ENCODE measurements around the gene PNPO.

Gene PNPO

GRCh38 chr17:47953909-47954308, 12.5 kb downstream of the PNPO start:
- POLR2A ChIA-PET = no interaction called here
- DNase-seq (ENCODE audit: low read depth, low spot score) = no peak
- CTCF ChIA-PET = interaction anchor here (1.3 to 24.2 kb wide), 5 partner anchors 5 to 113 kb away, joined by 3 to 775 read pairs (median 444); partner anchors contain the start of genes CDK5RAP3, PNPO, PRR15L and SCRN2
- H3K4me3 ChIP-seq (ENCODE audit: low read depth, low read length) = no peak overlapping the region
- TF ChIP-seq CTCF (IDR thresholded peaks at IDR 0.05; ENCODE audit: insufficient read depth, low read length, missing control alignments) = no peak

- POLR2A ChIA-PET = interaction anchor here (0.6 kb wide), 1 partner anchor 115 kb away, joined by 3 read pairs; the partner anchor contains the start of gene SCRN2
- no peak for TF ChIP-seq CTCF (IDR thresholded peaks at IDR 0.05; ENCODE audit: insufficient read depth, low read length, missing control alignments)
- no peak for DNase-seq (ENCODE audit: low read depth, low spot score)
- CTCF ChIA-PET = interaction anchor here (1.3 to 24.2 kb wide), 6 partner anchors 7 to 115 kb away, joined by 3 to 775 read pairs (median 226); partner anchors contain the start of genes CDK5RAP3, PNPO, PRR15L and SCRN2
- H3K4me3 ChIP-seq (ENCODE audit: low read depth, low read length) = no peak overlapping the region
Observed at GRCh38 chr17:47955497-47956461, 14.4 kb downstream of the PNPO start.

- ChIA-PET POLR2A (no interaction called here), CTCF (interaction anchor here (1.9 to 24.2 kb wide), 4 partner anchors 8 to 59 kb away, joined by 8 to 775 read pairs (median 610); partner anchors contain the start of genes CDK5RAP3, PNPO and PRR15L)
- TF ChIP-seq CTCF (IDR thresholded peaks at IDR 0.05; ENCODE audit: insufficient read depth, low read length, missing control alignments) = no peak
- H3K4me3 ChIP-seq (ENCODE audit: low read depth, low read length) = no peak overlapping the region
- DNase-seq (ENCODE audit: low read depth, low spot score) = no peak
Observed at GRCh38 chr17:47956791-47957590, 15.6 kb downstream of the PNPO start.

- TF ChIP-seq CTCF (IDR thresholded peaks at IDR 0.05; ENCODE audit: insufficient read depth, low read length, missing control alignments) = no peak
- ChIA-PET CTCF (interaction anchor here (1.9 to 24.2 kb wide), 4 partner anchors 7 to 58 kb away, joined by 8 to 775 read pairs (median 610); partner anchors contain the start of genes CDK5RAP3, PNPO and PRR15L), POLR2A (no interaction called here)
- no peak for DNase-seq (ENCODE audit: low read depth, low spot score)
- no peak within 1 kb of the TSS for H3K4me3 ChIP-seq (ENCODE audit: low read depth, low read length)
Observed at GRCh38 chr17:47957591-47958490, 16.5 kb downstream of the PNPO start, which contains the start of gene PRR15L. TSS of gene PRR15L (minus strand) at chr17:47957883. CDS start at chr17:47953234, 4,649 bp downstream.

GRCh38 chr17:47959825-47960655, 18.7 kb downstream of the PNPO start:
- no peak for DNase-seq (ENCODE audit: low read depth, low spot score)
- TF ChIP-seq CTCF (IDR thresholded peaks at IDR 0.05; ENCODE audit: insufficient read depth, low read length, missing control alignments) = no peak
- ChIA-PET POLR2A (no interaction called here), CTCF (interaction anchor here (0.8 to 24.2 kb wide), 4 partner anchors 10 to 59 kb away, joined by 4 to 775 read pairs (median 28); partner anchors contain the start of genes CDK5RAP3, PNPO and PRR15L)
- no peak overlapping the region for H3K4me3 ChIP-seq (ENCODE audit: low read depth, low read length)

Measured in AG04449 (cell line).